GM18508 (cell line): ENCODE results near the gene EDA2R.

Source experiments
- ATAC-seq: cut with Tn5 transposase; IDR thresholded peaks from one replicate; pipeline ENCODE4 v1.9.1; 2021; ENCODE audit warnings: moderate number of reproducible peaks; ENCODE audit not compliant: insufficient read depth, unreplicated experiment

Gene EDA2R

GRCh38 chrX:66547847-66548369, 91.0 kb downstream of the EDA2R start:
- ATAC-seq: no peak
